Amygdala (tissue), 56 donors: ENCODE results near the gene TNFSF11.

Experiments used
- DNase-seq, 56 donors: peaks; one replicate each; lab custom pipeline; 2025; lab: John Stamatoyannopoulos, UW

The TNFSF11 gene, protein sequence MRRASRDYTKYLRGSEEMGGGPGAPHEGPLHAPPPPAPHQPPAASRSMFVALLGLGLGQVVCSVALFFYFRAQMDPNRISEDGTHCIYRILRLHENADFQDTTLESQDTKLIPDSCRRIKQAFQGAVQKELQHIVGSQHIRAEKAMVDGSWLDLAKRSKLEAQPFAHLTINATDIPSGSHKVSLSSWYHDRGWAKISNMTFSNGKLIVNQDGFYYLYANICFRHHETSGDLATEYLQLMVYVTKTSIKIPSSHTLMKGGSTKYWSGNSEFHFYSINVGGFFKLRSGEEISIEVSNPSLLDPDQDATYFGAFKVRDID

DNA sequence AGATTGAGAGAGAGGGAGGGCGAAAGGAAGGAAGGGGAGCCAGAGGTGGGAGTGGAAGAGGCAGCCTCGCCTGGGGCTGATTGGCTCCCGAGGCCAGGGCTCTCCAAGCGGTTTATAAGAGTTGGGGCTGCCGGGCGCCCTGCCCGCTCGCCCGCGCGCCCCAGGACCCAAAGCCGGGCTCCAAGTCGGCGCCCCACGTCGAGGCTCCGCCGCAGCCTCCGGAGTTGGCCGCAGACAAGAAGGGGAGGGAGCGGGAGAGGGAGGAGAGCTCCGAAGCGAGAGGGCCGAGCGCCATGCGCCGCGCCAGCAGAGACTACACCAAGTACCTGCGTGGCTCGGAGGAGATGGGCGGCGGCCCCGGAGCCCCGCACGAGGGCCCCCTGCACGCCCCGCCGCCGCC is at the start of gene TNFSF11:
Gene TNFSF11 (plus strand): TSS at position 142 of the 400 bp plus-strand sequence. CDS start 152 bp downstream, at position 294.
- DNase-seq = no peak

DNA sequence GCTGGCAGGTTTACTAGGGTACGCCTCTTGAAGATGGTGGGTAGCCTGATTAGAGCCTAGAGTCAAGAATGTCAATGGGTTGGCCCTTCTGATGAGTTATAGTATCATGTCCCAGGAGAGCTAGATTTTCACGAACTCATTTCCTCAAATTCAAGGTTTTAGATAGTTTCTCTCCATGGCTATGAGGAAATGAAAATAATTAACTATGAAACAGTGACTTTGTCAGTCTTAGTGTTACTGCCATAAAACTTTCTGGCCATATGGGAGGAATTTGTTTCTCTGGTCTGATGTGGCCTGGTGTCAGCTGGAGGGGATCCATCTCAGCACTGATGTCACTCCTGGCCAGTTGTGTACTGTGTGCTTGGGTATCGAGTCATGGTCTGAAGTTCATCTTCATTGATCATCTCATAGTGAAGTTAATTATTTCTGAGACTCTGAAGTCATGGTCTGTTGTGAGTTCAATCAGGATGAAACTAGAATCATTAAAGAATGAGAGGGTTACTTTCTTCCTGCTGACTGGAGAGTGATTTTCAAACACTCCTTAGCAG is 49.4 kb upstream of the TNFSF11 start:
- DNase-seq = no peak

DNA sequence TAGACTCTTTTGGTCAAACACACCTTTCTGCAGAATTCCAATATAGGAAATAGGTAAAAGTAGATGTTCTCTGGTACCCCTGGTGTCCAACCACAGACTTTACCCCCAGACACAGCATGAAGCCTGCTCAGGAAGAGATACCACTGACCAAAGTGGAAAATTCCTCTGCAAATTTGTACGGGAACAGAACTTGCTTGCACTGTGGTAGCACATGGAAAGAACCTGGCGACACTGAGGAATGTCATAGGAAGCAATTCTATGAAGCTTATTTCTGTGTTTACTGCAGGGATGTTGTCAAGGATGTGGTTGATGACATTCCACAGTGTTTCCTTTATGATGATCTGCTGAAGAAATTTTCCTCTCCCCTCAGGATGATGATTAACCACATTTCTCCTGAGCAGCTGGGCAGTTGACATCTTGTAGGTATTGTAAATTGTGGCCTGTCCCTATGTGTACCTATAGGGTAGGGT is 48.9 kb upstream of the TNFSF11 start:
- no peak for DNase-seq

DNA sequence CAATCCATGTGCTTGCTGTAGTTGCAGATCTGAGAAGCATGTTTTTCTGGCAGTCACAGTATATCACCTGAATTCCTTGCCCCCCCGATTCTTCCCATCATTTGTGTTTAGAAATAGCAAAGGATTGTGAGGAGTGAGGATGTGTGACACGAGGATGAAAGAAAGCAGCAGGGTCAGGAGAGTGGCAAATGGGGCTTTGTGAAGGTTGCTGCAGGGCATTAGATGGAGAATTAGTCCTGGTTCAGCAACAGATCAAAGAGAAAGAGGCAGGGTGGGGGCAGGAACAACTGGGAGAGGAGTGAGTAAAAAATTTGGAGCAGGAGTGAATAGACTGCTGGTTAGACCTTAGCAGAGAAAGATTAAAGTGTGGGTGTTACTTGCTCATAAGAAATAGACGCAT is 47.7 kb upstream of the TNFSF11 start:
- no peak for DNase-seq

DNA sequence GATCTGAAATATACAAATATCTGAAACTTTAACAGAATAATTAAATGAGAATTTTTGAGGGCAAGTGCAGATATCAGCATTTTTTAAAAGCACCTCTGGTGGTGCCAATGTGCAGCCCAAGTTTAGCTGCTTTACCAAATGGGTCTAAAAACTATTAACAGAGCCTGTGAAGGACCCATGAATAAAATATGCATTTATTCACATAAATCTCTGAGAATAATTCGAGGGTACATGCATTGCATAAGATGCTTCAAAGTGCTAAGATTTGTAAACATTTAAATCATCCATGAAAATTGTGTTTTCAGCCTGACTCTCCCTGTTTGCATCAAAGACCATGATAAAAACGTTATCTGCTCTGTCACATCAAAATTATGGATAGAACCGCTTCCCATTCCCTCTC is 47.1 kb upstream of the TNFSF11 start:
- no peak for DNase-seq

DNA sequence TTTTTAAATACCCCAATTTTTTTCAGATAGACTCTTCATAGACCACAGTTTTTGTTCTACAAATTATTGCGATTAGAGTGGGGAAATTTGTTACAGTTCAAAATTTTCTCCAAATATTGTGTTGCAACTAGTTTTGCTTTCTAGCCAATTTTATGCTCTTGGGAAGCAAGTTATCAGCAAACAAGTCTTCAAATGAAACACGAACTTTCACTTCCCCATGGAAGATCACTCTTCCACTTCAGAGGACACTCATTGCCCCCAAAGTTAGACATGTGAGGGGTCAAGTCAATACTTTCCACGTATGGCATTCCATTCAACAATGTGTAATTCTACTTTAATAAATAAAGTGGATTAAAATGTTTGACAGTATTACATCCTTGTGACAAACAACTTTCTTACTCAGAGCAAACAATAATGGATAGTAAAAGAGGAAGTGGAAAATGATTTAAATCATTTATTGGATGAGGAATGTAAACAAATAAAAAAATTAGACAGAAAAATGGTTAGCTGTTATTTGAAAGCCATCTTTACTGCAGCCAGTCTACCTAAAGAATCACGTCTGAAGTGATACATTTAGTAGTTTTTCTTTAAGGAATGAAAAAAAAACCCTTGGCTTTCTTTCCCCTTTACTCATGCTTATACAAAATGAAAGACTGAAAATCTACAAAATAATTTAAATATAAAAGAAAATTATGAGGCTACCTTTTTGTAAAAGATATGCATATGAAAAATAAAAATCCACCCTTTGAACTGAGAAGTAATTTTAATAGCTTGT is 41.2 kb upstream of the TNFSF11 start:
- no peak for DNase-seq

DNA sequence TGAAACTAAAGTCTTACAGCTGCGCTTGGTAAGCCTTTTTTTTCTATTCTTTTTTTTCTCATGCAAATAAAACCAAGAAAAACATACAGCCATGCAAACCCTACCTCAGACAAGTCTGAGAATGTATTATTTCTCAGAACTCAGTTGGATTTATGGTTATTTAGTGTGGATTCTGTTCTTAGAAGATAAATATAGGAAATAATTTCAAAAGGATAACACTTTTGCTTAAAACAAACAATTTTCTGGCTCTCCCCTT is 40.7 kb upstream of the TNFSF11 start:
- DNase-seq = no peak

DNA sequence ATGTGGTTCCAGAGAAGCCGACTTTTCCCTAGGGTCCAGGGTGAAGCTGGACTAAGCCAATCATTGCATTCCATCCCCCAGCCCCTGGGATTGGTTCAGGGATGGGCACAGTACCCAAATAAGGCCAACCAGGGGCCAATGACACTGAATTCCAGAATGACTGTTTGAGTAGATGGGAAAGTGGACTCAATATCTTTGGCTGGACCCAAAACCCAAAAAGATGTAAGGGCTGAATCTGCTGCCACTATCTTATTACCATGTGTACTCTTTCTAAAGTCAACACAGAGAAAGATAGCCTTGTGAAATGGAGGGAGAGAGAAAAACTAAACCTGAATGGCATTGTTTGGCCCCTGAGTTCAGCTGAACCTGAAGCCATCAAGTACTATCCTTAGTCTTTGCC is 39.2 kb upstream of the TNFSF11 start:
- DNase-seq = no peak

DNA sequence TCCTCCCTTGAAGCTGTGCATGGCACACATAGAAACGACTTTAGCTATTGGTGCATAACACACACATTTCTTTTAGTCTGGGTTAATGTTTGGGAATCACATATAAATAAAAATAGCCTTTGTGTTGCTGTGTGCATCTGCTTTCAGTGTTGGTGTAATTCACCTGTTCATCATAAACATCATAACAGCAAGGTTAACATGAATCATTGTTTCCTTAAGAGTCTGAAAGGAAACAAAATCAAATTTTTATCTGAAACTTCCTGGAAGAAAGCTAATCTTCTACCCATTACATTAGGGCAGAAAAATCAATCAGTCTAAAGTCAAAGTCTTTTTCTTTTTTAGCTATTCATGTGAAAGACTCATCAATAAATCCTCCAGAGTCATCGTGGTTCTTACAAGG is 35.0 kb upstream of the TNFSF11 start:
- DNase-seq = no peak

DNA sequence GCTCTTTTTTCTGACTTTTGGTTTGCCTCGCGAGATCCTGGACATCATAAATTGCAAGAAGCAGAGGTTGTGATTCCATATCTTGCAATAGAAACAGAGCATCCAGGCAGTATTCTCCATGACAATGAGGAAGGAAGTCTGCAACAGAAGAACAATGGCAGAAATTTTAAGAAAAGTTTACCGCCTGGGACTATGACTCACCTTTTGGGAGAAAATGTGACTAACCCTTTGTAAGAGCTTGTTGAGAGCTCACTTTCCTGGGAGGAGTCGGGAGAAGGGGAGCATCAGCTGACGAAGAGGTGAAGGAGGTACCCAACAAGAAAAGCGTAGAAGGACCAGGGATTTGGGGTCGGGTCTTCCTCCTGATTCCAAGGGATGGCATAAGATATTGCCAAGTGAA is 34.3 kb upstream of the TNFSF11 start:
- no peak for DNase-seq

DNA sequence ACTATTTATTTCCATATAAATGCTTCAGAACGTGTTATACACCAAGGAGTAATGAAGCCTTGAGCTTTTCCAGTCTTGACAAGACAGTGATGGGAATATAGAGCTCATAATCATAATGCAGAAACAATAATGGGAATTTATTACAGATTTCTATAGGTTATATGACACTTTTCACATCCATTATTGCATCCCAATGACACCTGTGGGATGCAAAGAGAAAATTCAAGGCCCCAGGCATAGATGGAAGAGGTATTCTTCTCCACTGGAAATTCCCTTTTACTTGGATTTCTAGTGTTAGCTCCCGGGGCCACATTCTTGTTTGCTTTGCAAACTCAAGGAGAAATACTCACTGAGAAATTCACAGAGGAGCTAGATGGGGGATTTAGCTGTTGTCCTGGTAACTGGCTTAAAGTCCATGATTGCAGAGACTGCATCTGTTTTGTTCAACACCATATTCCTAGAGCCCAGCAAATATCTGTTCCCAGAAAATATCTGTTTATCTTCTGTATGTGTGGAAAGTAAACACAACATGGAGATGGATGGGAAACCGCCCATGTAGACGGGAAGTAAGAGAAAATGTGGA is 30.6 kb upstream of the TNFSF11 start:
- no peak for DNase-seq

DNA sequence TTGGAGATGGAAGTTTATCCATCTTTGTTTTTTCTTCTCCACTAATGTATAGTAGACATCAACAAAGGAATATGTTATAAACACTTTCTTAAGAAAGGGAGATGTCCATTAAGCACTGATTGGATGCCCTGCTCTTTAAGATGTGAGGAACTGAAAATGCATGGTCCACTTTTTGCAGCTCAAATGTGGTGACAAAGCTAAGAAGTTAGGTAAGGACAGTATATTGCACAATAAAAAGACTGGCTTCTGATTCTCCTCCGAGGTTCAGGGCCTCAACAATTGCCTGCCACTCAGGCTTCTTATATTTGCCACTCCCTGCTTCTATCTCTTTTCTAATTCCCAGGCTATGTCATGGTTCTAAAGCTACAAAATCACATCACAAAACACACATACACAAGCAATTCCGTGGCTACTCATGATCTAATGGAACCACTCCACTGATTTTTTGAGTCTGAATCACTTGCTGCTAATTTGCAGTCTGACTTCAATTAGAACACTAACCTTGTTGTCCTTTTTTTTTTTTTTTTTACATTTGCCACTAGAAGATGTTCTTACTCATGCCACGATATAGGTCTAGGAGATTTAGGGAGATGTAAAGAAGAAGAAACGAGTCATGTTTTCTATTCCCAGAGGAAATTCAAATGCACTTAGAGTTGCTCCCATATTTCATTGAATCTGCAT is 29.6 kb upstream of the TNFSF11 start:
- DNase-seq = peak in 1 of 56 donors; percentile 2

DNA sequence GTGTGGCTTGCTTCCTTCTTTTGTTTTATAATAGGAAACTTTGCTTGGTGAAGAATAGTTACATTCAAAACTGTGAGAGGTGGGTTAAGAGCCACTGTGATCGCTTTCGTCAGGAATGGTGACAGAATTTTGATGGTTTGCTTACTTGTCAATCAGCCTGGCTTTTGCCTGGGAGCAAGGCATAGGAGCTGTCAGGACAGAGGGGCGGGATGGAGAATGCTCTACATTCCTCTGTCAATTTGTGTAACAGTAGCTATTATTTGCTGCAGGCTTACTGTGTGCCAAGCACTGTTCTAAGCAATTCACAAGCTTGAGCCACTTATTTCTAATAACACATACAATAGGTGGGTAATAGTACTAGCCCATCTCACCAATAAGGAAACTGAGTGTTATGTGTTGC is 28.1 kb upstream of the TNFSF11 start:
- no peak for DNase-seq

DNA sequence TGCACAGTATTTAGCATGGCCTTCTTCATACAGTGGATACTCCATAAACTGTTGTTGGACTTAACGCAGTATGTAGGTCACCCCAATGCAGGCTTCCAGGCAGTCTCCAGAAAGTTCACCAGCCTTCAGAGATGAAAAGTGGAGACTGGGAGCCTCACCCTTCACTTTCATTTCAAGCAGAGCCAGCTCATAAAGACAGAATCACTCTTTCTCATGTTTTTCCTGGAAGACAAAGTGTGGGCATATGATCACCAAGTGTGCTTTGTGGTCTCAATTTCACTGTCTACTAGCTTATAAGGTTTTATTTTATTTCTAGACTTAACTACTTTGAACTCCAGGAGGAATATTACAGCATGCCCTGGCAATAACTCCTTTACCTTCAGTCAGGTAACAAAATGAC is 26.3 kb upstream of the TNFSF11 start:
- no peak for DNase-seq

DNA sequence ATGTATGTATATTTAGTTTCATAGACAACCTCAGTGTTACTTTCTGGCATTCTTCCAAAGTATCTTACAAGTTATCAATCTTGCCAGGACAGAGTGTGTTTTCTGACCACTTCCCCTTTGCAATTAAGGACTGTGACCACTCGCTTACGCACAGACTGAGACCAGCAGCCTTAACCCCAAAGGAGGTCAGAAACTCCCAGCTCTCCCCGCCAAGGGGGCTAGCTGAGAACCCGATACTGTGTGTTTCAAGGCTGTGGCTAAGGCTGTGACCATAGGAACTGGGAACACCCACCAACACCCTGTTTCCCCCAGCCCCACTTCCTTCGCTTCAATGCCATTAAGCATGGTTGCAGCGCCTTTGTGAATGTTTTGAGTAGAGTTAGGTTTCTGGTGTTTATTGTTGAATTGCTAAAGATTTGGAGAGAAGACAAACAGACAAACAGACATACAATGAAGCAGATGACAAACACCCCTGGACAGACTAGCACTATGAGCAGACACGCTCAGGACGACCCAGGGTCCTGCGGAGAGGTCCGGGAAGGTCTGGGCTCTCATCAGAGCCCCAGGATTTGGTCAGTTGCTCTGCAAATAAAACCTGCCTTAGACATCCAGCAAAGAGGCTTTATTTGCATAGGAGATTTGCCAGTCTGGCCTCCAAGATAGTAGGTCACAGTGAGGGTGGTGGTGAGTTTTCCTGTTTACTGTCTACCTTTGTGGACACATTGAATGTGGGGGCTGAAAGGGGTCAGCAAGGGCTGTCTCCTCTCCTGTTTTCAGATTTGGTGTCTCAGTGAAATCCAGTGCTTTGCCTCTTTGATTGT is 25.0 kb upstream of the TNFSF11 start:
- DNase-seq = peak in 6 of 56 donors; percentile 1 to 23 (median 10)

DNA sequence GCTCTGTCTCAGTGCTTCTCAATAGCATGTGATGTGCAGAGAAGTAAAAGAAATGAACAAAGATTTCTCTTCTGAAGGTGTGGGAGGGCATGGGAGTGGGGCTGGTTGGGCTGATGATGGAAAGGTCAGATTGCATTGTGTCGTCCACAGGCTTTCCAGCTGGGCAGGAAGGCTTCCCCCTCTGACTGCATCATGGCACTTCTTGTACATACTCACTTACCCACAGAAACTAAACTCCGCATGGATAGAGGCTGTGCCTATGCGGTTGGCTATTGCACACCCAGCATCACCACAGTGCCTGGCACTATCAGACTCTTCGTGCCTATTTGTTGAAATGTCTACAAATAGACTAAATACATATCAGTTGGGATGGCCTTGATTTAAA is 24.4 kb upstream of the TNFSF11 start:
- no peak for DNase-seq

DNA sequence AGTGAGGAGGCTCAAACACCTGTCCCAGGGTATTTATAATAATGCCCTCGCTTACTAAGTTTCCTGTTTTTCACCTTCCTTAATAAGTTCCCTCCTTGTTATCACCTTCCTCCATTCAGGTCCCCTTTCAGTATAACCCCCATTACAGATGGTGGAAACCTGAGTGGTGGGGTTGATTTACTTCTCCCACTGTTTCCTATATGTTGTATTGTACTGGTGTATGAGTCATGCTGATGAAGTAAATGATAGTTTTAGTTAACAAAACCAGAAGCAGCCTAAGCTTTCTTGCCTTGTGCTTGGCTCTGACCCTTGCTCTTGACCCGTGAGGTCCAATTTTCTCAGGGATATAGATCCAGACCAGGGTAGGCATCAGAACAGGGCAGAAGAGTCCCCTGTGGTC is 22.3 kb upstream of the TNFSF11 start:
- DNase-seq = no peak

DNA sequence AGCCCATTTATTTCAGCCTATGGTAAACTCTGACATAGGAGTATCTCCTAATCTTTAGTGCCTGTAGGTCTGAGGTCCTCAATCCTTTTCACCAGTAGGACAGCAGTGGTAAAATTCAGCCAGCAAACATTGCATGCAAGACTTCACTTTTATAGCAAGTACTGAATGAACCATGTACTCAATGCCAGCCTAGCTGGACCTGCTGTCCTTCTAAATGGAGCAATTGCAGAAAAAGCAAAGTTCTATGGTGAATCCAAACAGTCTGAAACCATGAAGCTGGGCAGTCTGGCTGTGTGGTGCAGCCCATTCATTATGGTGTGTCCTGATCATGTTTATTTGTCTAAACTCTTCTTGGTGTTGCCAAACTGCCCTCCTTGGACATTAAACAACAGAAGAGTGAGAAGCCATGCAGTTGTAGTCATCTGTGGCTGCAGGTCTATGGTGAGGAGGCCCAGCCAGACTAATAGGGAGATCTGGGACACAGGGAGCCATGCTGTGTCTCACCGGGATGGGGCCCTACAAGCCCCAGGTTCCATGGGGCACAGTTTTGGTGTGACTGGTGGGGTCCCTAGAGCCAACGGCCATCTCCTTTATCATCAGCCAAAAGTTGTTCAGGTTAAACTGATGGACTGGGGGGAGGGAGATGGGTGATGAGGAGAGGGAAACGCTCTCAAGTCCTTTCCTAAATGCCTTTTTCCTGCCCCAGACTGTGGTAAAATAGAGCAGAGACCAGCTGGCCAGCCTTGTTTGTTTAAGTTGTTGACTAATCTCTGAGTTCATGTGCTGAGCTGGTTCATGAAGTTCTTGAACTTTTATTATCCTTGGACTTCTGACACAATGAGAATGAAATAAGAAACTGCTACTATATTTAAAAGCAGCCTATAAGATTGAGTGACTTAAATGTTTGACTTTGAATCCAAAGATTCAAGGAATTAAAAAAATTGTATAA is 20.6 kb upstream of the TNFSF11 start:
- no peak for DNase-seq

DNA sequence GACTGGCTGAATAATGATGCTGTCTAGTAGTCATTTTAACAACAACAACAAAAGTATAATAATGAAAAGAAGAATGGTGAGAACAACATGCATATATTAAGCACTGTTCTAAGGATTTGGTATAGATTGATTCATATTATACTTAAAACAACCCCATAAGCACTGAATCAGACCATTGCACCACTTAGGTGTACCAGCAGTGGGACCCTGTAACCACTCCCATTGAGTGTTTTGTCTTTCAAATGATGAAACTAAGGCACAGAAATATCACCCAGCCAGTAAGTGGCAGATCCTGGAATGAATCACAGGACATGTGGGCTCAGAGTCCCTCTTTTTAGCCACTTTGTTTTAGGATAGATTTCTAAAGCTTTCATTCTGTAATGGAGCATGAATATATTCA is 14.9 kb upstream of the TNFSF11 start:
- DNase-seq = no peak
